Gastrocnemius medialis (tissue), 4 donors: ENCODE data around the gene ATF6B. TPM values are rescaled to one million over a fixed set of nuclear protein-coding genes. Genes with fewer than 3 reads are reported as not detected.
A peak's percentile ranks its signal among the peaks of the same experiment; 100 is the strongest.

ENCODE experiments used
- ATAC-seq, 2 donors: fragments of 150-250 bp; one replicate each; pipeline ENCODE4 v1.9.1; 2016
- DNase-seq, 2 donors: peaks; one replicate each; pipeline ENCODE4 v3.0.0-alpha.2; 2019
- H3K27ac ChIP-seq, 4 donors: fragments of 200-600 bp; sonication (generic); 1 replicate in 1 of 4; 2 replicates in 3 of 4; pipeline ENCODE4 v1.5.1; 2016 to 2018; ENCODE audit warnings: mild to moderate bottlenecking in 2 of 4, moderate library complexity in 1 of 4
- H3K27me3 ChIP-seq, 3 donors: fragments of 200-600 bp; sonication (generic) in 2 of 3; 1 replicate in 1 of 3; 2 replicates in 2 of 3; pipeline versions ENCODE4 v1.5.1 to v1.6.0; 2016 to 2019; ENCODE audit warnings: mild to moderate bottlenecking in 1 of 3, moderate library complexity in 1 of 3
- H3K36me3 ChIP-seq, 2 donors: fragments of 200-600 bp; sonication (generic) in 1 of 2; one replicate each; pipeline ENCODE4 v1.5.1; 2017 to 2018
- H3K4me1 ChIP-seq, 2 donors: fragments of 200-600 bp; sonication (generic) in 1 of 2; one replicate each; pipeline ENCODE4 v1.5.1; 2016 to 2017; ENCODE audit warnings: mild to moderate bottlenecking in 2 of 2
- H3K4me3 ChIP-seq, 4 donors: fragments of 200-600 bp; sonication (generic) in 3 of 4; 1 replicate in 1 of 4; 2 replicates in 3 of 4; pipeline ENCODE4 v1.5.1; 2016 to 2019; ENCODE audit warnings: mild to moderate bottlenecking in 2 of 4
- H3K9me3 ChIP-seq, 3 donors: fragments of 200-600 bp; sonication (generic) in 2 of 3; 1 replicate in 1 of 3; 2 replicates in 2 of 3; pipeline ENCODE4 v1.5.1; 2016 to 2019
- CTCF ChIP-seq, 5 experiments: fragments of 450-650 bp in 3 of 5; fragments of 200-600 bp in 2 of 5; sonication (generic) in 2 of 5; IDR thresholded peaks in 4 of 5; conservative IDR thresholded peaks in 1 of 5; 1 replicate in 4 of 5; 2 replicates in 1 of 5; pipeline ENCODE4 v1.5.1; 2016 to 2019; ENCODE audit warnings: antibody characterized with exemption in 5 of 5, mild to moderate bottlenecking in 3 of 5, moderate library complexity in 3 of 5
- POLR2A ChIP-seq, 2 donors: fragments of 450-650 bp; IDR thresholded peaks; one replicate each; pipeline ENCODE4 v1.6.1; 2017; ENCODE audit warnings: antibody characterized with exemption in 2 of 2, mild to moderate bottlenecking in 2 of 2, moderate library complexity in 2 of 2
- in situ Hi-C, 4 donors: fragments of 200-750 bp; cut with MboI; loops; one replicate each; pipeline versions ENCODE4 v1.15.0 to v1.8.0; 2017; ENCODE audit warnings: low sequenced_read_pairs in 4 of 4
- intact Hi-C: fragments of 100-400 bp; cut with DNase I; formaldehyde crosslinking; loops from one replicate; pipeline ENCODE4 v1.15.1; 2023; ENCODE audit warnings: low total_unique reads
- total RNA-seq, 4 donors: library from RNA; depleted of rRNA; stranded (reverse); fragments of >200 nt; gene quantifications; one replicate each; pipeline versions ENCODE4 v1.1.0 to v1.2.3, GENCODE V29; 2016

Gene ATF6B
- total RNA-seq, 4 donors from 2014 or later = 6.8 to 18.4 (median 9.5) TPM

GRCh38 chr6:32074996-32075532 is 53.0 kb downstream of the ATF6B start:
- Histone ChIP-seq H3K9me3 (no peaks in the 10 kb centered on the region), H3K27me3 (no peaks in the 10 kb centered on the region), H3K27ac (no peak overlapping the region), H3K36me3 (no peaks in the 10 kb centered on the region), H3K4me3 (no peak overlapping the region), H3K4me1 (no peaks in the 10 kb centered on the region)
- no peak for TF ChIP-seq POLR2A (IDR thresholded peaks at IDR 0.05)
- no peak for TF ChIP-seq CTCF (IDR thresholded peaks at IDR 0.05 in 4 of 5, conservative IDR thresholded peaks at IDR 0.05 in 1 of 5)
- intact Hi-C loops (no loop called here), in situ Hi-C loops (loop anchor here in 1 of 4 donors (25.0 kb wide), 1 partner anchor 113 kb away; the partner anchor contains the start of genes DXO, NELFE and SKIC2)
- DNase-seq (no peak), ATAC-seq (no peak)

GRCh38 chr6:32073613-32074012 is 54.4 kb downstream of the ATF6B start:
- no peaks in the 10 kb centered on the region for H3K27me3 ChIP-seq
- TF ChIP-seq POLR2A (IDR thresholded peaks at IDR 0.05) (no peak), CTCF (IDR thresholded peaks at IDR 0.05 in 4 of 5, conservative IDR thresholded peaks at IDR 0.05 in 1 of 5) (no peak)
- no peak overlapping the region for H3K27ac ChIP-seq
- no peaks in the 10 kb centered on the region for H3K4me1 ChIP-seq
- H3K36me3 ChIP-seq = no peaks in the 10 kb centered on the region
- intact Hi-C loops (no loop called here), in situ Hi-C loops (loop anchor here in 1 of 4 donors (25.0 kb wide), 1 partner anchor 111 kb away; the partner anchor contains the start of genes DXO, NELFE and SKIC2)
- H3K4me3 ChIP-seq = no peak overlapping the region
- no peaks in the 10 kb centered on the region for H3K9me3 ChIP-seq
- ATAC-seq (no peak), DNase-seq (no peak)

GRCh38 chr6:32073101-32073500 is 54.9 kb downstream of the ATF6B start:
- H3K36me3 ChIP-seq = no peaks in the 10 kb centered on the region
- no peak for TF ChIP-seq CTCF (IDR thresholded peaks at IDR 0.05 in 4 of 5, conservative IDR thresholded peaks at IDR 0.05 in 1 of 5)
- no peak for TF ChIP-seq POLR2A (IDR thresholded peaks at IDR 0.05)
- no peak overlapping the region for H3K4me3 ChIP-seq
- in situ Hi-C loops (loop anchor here in 1 of 4 donors (25.0 kb wide), 1 partner anchor 111 kb away; the partner anchor contains the start of genes DXO, NELFE and SKIC2), intact Hi-C loops (no loop called here)
- H3K27me3 ChIP-seq = no peaks in the 10 kb centered on the region
- no peaks in the 10 kb centered on the region for H3K9me3 ChIP-seq
- no peak overlapping the region for H3K27ac ChIP-seq
- H3K4me1 ChIP-seq = no peaks in the 10 kb centered on the region
- no peak for ATAC-seq
- no peak for DNase-seq

- TF ChIP-seq POLR2A (IDR thresholded peaks at IDR 0.05) (no peak), CTCF (IDR thresholded peaks at IDR 0.05 in 4 of 5, conservative IDR thresholded peaks at IDR 0.05 in 1 of 5) (no peak)
- Histone ChIP-seq H3K27ac (peak overlapping the region; percentile 54 to 65 (median 57)), H3K4me1 (no peaks in the 10 kb centered on the region), H3K27me3 (no peaks in the 10 kb centered on the region), H3K36me3 (no peaks in the 10 kb centered on the region), H3K4me3 (no peak overlapping the region), H3K9me3 (no peaks in the 10 kb centered on the region)
- peak; percentile 62 to 75 for ATAC-seq
- intact Hi-C loops = no loop called here
- DNase-seq = peak in 1 of 2 donors; percentile 66
- in situ Hi-C loops = loop anchor here in 1 of 4 donors (25.0 kb wide), 1 partner anchor 109 kb away; the partner anchor contains the start of genes DXO, NELFE and SKIC2
Observed at GRCh38 chr6:32070814-32071543, 57.1 kb downstream of the ATF6B start.
